Putamen (tissue), 1 donor: ENCODE results near the gene PDE4D.
A peak's percentile ranks its signal among the peaks of the same experiment; 100 is the strongest.

ENCODE experiments used
- DNase-seq: peaks from one replicate; pipeline ENCODE4 v3.0.0-alpha.2; 2016; ENCODE audit warnings: low spot score

PDE4D gene

DNA sequence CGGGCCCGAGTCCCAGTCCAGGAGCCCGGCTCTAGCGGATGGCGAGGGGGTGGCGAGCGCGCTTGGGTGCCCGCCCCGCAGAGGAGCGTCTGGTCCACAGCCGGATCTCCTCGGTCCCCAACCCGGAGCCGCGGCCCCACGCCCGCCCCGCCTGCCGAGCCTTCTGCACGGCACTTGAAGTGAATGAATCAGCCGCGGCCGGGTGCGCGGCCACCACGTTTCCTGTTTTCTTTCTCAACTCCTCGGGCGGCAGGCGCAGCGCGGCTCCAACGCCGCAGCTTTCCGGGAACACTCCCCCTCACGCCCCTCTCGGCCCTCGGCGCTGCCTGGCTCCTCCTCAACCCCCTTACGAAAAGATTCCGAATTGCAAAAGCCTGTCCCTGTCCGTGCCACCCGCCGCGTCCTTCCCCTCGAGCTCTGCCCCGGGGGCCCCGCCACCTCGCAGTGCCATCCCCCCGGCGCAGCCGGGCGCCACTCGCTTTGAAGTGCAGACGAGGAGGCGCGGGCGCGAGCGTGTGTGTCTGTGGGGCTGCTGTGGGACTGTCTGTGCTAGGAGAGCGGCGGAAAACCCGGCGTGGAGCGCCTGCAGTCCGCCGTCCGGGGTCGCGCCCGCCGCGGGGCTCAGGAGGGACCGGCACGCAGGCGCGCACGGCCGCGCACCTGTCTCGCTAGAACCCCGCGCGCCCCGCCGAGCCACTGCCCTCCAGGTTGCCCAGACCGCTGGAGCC, 854.1 kb downstream of the PDE4D start:
- DNase-seq: peak; percentile 9

GRCh38 chr5:59038798-59039295, 854.7 kb downstream of the PDE4D start:
- no peak for DNase-seq

GRCh38 chr5:59037941-59038797, 855.4 kb downstream of the PDE4D start:
- no peak for DNase-seq

DNA sequence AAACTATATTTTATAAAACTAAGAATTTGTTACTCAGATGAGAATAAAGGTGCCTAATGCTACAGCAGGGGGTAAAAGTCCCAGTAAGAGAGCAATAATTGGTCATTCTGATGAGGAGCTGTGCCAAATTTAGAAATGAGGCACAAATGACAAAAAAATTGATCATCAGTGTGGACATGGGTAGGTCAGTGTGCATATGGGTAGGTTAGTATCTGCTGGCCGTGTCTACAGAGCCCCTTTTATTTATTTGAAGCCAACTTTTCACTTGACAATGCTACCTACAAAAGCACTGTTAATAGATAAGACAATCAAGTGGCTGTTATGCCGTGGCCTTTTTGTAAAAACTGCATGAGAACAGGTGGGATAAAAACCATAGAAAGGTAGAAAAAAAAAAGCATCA, 856.1 kb downstream of the PDE4D start:
- DNase-seq: no peak

- DNase-seq: no peak
These were observed 856.5 kb downstream of the PDE4D start for GRCh38 chr5:59037041-59037440.

DNA sequence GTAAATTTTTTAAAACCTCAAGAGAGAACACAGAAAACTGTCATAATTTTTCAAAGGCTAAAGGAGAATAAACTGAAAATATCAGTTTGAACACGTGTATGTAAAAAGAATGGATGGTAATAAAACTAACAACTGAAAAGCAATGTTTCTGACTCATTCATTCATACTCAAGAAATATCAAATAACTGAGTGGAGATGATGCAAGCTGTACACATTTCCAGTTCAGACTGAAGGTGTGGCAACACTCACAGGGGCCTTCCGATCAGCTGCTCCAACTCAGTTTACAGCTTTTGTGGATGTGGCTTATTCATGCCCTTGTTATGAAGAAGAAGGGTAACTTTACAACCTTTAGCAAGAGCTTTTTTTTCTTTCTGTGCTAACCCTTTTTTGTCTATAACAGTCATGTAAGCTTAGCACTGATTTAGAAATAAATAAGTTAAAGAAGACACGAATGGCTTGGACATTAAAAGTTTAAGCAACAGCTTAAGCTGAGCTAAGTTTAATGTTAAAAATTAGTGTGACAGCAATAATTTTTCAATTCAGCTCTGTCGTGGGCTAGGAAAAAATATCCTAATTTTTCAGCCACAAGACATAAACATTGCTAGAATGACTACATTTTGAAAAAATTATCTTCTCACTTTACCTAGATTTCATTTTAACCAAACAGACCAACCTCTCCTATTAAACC, 857.1 kb downstream of the PDE4D start:
- DNase-seq: no peak

- no peak for DNase-seq
These were observed 857.8 kb downstream of the PDE4D start for GRCh38 chr5:59035681-59036080.

- no peak for DNase-seq
These were observed 858.9 kb downstream of the PDE4D start for GRCh38 chr5:59034498-59035186.

GRCh38 chr5:59027145-59027907, 866.2 kb downstream of the PDE4D start:
- no peak for DNase-seq

- no peak for DNase-seq
These were observed 867.8 kb downstream of the PDE4D start for GRCh38 chr5:59025734-59026133.

DNA sequence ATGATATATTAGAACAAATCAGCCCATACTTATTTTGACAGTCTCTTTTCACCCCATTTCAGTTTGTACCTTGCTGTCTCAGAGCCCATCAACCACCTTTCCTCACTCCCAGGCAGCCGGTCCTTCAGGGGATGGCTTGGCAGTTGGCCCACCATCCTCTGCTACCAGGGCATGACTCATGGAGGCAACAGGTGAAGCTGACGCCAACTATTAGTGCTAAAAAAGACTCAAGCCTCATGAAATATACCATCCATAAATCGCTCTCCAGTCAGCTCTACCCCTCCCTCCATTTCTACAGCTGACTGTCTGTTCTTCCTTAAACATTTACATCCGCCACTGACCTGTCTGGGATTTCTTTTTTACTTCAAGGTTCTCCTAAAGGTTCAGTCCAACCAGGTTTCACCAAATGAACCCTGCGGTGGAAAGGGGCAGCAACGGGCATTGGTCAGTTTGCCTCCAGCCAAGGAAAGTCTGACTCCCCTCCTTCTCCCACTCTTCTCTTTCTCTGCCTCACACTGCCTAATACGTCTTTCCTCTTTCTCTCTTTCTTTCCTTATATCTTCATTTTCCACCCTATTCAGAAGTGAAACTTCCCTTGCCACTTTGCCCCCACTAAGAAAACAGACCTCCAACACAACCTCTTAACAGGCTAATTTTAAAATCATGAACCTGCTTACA, 871.5 kb downstream of the PDE4D start:
- DNase-seq: no peak

- DNase-seq: no peak
These were observed 872.2 kb downstream of the PDE4D start for GRCh38 chr5:59021286-59021673.

- no peak for DNase-seq
These were observed 872.8 kb downstream of the PDE4D start for GRCh38 chr5:59020611-59021285.

DNA sequence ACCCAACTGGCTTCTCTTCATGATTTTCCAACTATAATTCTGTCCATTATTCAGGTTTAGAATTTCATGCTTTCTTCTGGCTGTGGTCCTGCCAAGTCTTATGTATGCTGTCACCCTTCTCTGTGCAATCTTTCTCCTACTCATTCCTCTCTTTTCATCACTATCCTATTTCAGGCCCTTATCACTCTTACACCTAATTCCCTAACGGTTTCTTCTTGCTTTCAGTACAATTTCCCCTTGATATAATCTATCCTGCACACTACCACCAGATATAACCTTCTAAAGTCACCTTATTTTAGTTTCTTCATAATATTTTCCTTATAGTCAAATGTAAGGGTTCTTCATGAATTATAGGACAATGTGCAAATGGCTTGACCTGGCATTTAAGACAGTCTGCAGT, 874.4 kb downstream of the PDE4D start:
- DNase-seq: no peak

DNA sequence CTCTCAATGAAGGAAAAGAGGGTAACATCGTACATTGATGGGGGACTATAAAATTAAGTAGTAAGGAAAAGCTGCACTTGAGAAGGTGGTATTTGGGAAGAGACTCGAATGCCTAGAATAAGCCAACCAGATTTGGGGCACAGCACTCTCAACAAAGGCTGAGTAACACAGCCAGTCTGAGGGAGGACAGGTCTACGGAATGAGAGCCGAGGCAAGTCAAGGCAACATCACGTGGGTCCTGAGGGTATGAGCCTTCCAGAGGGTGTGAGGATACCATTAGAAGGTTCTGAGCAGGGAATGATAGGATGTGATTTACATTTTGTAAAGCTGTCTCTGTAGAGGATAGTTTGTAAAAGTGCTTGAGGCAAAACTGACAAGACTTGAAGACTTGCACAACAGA, 876.6 kb downstream of the PDE4D start:
- DNase-seq: no peak

- no peak for DNase-seq
These were observed 884.6 kb downstream of the PDE4D start for GRCh38 chr5:59008816-59009473.

DNA sequence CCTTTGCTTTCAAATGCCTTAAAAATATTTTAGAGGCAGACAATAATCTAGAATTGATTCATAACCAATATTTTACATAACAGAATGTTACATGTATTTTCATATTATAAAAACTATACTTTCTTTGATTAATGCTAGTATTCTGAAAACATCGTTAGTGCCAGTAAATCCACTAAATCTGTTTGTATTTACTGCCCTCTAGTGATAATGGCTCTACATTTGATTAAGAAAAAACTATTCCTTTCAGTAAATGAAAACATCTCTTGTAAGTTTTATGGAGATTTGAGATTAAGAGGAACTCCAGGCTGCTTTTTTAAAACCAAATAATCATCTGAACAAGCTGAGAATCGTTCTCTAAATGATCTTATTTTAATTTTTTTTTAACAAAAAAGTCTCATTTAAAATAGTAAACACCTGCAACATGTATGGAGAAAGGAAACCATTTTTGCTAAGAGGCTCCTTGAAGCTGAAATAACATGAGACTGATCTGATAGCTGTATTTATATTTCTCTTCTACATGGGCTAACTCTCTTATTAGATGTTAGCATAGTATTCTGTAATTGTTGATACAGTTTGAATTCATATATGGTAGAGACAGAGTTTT, 886.0 kb downstream of the PDE4D start:
- DNase-seq: peak; percentile 9

- DNase-seq: no peak
These were observed 887.4 kb downstream of the PDE4D start for GRCh38 chr5:59005934-59006701.
